Heart left ventricle (tissue), 13 donors: ENCODE data around the gene TDP2.

Experiments
- POLR2A ChIP-seq, 2 donors: fragments of 450-650 bp; IDR thresholded peaks; one replicate each; pipeline ENCODE4 v1.6.1; 2017; ENCODE audit warnings: antibody characterized with exemption in 2 of 2, mild to moderate bottlenecking in 2 of 2, moderate library complexity in 2 of 2
- TF ChIP-seq, protein P1 (sequence below), 12 donors: fragments of 200-600 bp; sonication (generic) in 4 of 12; IDR thresholded peaks; one replicate each; pipeline versions ENCODE4 v1.5.0 to v1.8.0; 2018 to 2022; ENCODE audit warnings: antibody characterized with exemption in 12 of 12, mild to moderate bottlenecking in 5 of 12
- donor health status: ischemic (EF 13 %, LVEDD 7.1; RV severe dilation, severe dysfunction).
- donor health status: DM: no; HTN: yes; CAD: no.
- donor health status: DM: no; HTN: no; CAD: no.
- donor health status: ischemic (EF 25% LVEDD 6.9; RV normal size, moderate dysfunction).
- donor health status: ischemic (EF 25% LVEDD 5.7; RV mildly dilated, moderate dysfunction).
- donor health status: ischemic (EF 35%, LVEDD 5.7; RV mildly dilated, moderate dysfunction).
- donor health status: nonischemic (EF 11% LVEDD 7.7; RV severe dilation, severe dysfunction).
- donor health status: DM: yes; HTN: yes; CAD: no.
- donor health status: PGD.
- donor health status: ischemic (EF 29% LVEDD 5.4; RV normal size, mild dysfunction).
- donor health status: nonischemic (EF 23%, LVEDD 6.1; RV moderate dilation, normal function).

DNA sequence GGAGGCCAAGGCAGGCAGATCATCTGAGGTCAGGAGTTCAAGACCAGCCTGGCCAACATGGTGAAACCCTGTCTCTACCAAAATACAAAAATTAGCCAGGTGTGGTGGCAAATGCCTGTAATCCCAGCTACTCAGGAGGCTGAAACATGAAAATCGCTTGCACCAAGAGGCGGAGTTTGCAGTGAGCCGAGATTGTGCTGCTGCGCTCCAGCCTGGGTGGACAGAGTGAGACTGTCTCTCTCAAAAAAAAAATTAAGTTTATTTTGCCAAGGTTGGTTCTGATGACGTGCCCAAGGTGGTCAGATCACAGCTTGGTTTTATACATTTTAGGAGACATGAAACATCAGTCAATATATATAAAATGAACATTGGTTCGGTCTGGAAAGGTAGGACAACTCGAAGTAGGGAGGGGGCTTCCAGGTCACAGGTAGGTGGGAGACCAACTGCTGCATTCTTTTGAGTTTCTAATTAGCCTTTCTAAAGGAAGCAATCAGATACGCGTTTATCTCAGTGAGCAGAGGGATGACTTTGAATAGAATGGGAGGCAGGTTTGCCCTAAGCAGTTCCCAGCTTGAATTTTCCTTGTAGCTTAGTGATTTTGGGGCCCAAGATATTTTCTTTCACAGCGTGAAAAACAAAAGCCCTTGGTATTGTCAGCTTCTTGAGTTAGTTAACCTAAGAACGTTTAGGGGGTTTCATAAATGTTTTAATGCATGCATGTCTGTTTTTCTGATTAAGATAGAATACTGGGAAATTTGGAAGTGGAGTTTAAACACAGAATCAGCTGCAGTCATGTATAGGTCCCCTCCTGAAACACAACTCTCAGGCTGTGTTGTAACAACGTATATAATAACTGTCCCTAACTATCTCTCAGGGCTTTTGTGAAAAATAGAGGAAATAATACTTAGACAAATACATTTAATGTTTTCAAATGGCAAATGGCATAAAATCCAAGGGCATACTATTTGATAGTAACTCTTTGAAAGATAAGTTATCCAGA is 16.9 kb upstream of the TDP2 start:
- TF ChIP-seq, protein P1, sequence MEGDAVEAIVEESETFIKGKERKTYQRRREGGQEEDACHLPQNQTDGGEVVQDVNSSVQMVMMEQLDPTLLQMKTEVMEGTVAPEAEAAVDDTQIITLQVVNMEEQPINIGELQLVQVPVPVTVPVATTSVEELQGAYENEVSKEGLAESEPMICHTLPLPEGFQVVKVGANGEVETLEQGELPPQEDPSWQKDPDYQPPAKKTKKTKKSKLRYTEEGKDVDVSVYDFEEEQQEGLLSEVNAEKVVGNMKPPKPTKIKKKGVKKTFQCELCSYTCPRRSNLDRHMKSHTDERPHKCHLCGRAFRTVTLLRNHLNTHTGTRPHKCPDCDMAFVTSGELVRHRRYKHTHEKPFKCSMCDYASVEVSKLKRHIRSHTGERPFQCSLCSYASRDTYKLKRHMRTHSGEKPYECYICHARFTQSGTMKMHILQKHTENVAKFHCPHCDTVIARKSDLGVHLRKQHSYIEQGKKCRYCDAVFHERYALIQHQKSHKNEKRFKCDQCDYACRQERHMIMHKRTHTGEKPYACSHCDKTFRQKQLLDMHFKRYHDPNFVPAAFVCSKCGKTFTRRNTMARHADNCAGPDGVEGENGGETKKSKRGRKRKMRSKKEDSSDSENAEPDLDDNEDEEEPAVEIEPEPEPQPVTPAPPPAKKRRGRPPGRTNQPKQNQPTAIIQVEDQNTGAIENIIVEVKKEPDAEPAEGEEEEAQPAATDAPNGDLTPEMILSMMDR (IDR thresholded peaks at IDR 0.05): no peak
- no peak for TF ChIP-seq POLR2A (IDR thresholded peaks at IDR 0.05)
